ENCODE measurements around the gene ERC1. TPM values are rescaled to one million over a fixed set of nuclear protein-coding genes. Genes with fewer than 3 reads are reported as not detected.

ERC1 gene
- total RNA-seq, 4 donors from 2014 or later: 28.5 to 71.7 (median 38.5) TPM

- 54% methylated on average over 5 of the region's 5 CpGs for WGBS
- no peak for DNase-seq (ENCODE audit: low spot score in 2 of 2)
- H3K4me1 ChIP-seq: peaks cover 4% of the 10 kb centered on the region
- TF ChIP-seq POLR2AphosphoS5 (IDR thresholded peaks at IDR 0.05) (no peak), POLR2A (IDR thresholded peaks at IDR 0.05) (no peak)
- no peak overlapping the region for H3K4me3 ChIP-seq
- H3K27me3 ChIP-seq: no peaks in the 10 kb centered on the region
- H3K27ac ChIP-seq: no peak overlapping the region
- H3K9me3 ChIP-seq: no peaks in the 10 kb centered on the region
- no peaks in the 10 kb centered on the region for H3K36me3 ChIP-seq
Observed at GRCh38 chr12:1474041-1474573, 483.1 kb downstream of the ERC1 start.

- DNase-seq (ENCODE audit: low spot score in 2 of 2): no peak
- H3K36me3 ChIP-seq: no peaks in the 10 kb centered on the region
- no peaks in the 10 kb centered on the region for H3K9me3 ChIP-seq
- no peaks in the 10 kb centered on the region for H3K27me3 ChIP-seq
- WGBS: 59% methylated on average over 10 of the region's 10 CpGs
- no peak overlapping the region for H3K27ac ChIP-seq
- no peak overlapping the region for H3K4me3 ChIP-seq
- peaks cover 4% of the 10 kb centered on the region for H3K4me1 ChIP-seq
- TF ChIP-seq POLR2A (IDR thresholded peaks at IDR 0.05) (no peak), POLR2AphosphoS5 (IDR thresholded peaks at IDR 0.05) (no peak)
Observed at GRCh38 chr12:1474574-1475153, 483.6 kb downstream of the ERC1 start.

GRCh38 chr12:1479645-1480044 lies 488.6 kb downstream of the ERC1 start:
- Histone ChIP-seq H3K9me3 (no peaks in the 10 kb centered on the region), H3K4me3 (no peak overlapping the region), H3K27me3 (no peaks in the 10 kb centered on the region), H3K27ac (no peak overlapping the region), H3K4me1 (no peaks in the 10 kb centered on the region), H3K36me3 (peaks cover 8% of the 10 kb centered on the region)
- TF ChIP-seq EP300 (IDR thresholded peaks at IDR 0.05) (no peak), POLR2AphosphoS5 (IDR thresholded peaks at IDR 0.05) (no peak), CTCF (IDR thresholded peaks at IDR 0.05) (no peak), POLR2A (IDR thresholded peaks at IDR 0.05) (no peak)
- 93% methylated on average over 11 of the region's 11 CpGs for WGBS
- no peak for DNase-seq (ENCODE audit: low spot score in 2 of 2)

GRCh38 chr12:1481326-1481725 lies 490.3 kb downstream of the ERC1 start:
- H3K27ac ChIP-seq: no peak overlapping the region
- DNase-seq (ENCODE audit: low spot score in 2 of 2): no peak
- H3K4me1 ChIP-seq: no peaks in the 10 kb centered on the region
- WGBS: 62% methylated on average over 5 of the region's 5 CpGs
- H3K27me3 ChIP-seq: no peaks in the 10 kb centered on the region
- no peaks in the 10 kb centered on the region for H3K9me3 ChIP-seq
- H3K4me3 ChIP-seq: no peak overlapping the region
- H3K36me3 ChIP-seq: peaks cover 8% of the 10 kb centered on the region
- no peak for TF ChIP-seq CTCF (IDR thresholded peaks at IDR 0.05)

GRCh38 chr12:1481906-1482305 lies 490.9 kb downstream of the ERC1 start:
- 89% methylated on average over 8 of the region's 8 CpGs for WGBS
- H3K4me1 ChIP-seq: no peaks in the 10 kb centered on the region
- peaks cover 8% of the 10 kb centered on the region for H3K36me3 ChIP-seq
- DNase-seq (ENCODE audit: low spot score in 2 of 2): no peak
- H3K9me3 ChIP-seq: no peaks in the 10 kb centered on the region
- H3K27ac ChIP-seq: no peak overlapping the region
- no peak overlapping the region for H3K4me3 ChIP-seq
- TF ChIP-seq POLR2A (IDR thresholded peaks at IDR 0.05) (no peak), CTCF (IDR thresholded peaks at IDR 0.05) (no peak), EP300 (IDR thresholded peaks at IDR 0.05) (no peak), POLR2AphosphoS5 (IDR thresholded peaks at IDR 0.05) (no peak)
- H3K27me3 ChIP-seq: no peaks in the 10 kb centered on the region

- Histone ChIP-seq H3K36me3 (peaks cover 34% of the 10 kb centered on the region), H3K27me3 (no peaks in the 10 kb centered on the region), H3K9me3 (no peaks in the 10 kb centered on the region), H3K27ac (no peak overlapping the region), H3K4me1 (no peaks in the 10 kb centered on the region), H3K4me3 (no peak overlapping the region)
- 64% methylated on average over 13 of the region's 13 CpGs for WGBS
- TF ChIP-seq POLR2AphosphoS5 (IDR thresholded peaks at IDR 0.05): no peak
- no peak for TF ChIP-seq POLR2A (IDR thresholded peaks at IDR 0.05)
- TF ChIP-seq EP300 (IDR thresholded peaks at IDR 0.05): no peak
- TF ChIP-seq CTCF (IDR thresholded peaks at IDR 0.05): no peak
- DNase-seq (ENCODE audit: low spot score in 2 of 2): no peak
Observed at GRCh38 chr12:1488908-1489381, 497.9 kb downstream of the ERC1 start.

Data from suprapubic skin (tissue), 4 donors.